Measurements from ENCODE around the gene TRIM63.

TRIM63 gene

DNA sequence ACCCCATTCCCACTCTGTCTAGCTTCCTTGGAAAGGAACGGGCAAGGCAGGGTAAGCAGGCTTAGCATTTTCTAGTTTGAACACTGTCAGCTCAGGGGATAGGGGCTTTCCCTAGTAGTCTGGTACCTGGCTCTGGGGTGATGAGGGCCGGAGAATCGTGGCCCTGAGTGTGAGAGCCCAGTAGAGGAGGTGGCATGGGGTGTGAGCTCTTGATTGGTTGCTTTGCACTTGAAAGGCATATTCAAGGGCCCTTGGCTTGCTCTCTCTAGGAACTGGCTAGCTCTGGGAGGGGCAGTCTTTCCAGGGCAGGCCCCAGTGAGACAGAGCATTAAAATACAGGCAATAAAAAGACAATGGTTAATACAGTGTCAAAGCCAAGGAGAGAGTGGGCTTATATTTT is 56.6 kb downstream of the TRIM63 start:
- Histone ChIP-seq H3K27me3 (replicated peaks) (no peaks in the 10 kb centered on the region), H3K27ac (no peak overlapping the region), H3K36me3 (replicated peaks) (no peaks in the 10 kb centered on the region), H3K4me3 (ENCODE audit: low read depth, low read length) (no peak overlapping the region)
- TF ChIP-seq, protein P1, sequence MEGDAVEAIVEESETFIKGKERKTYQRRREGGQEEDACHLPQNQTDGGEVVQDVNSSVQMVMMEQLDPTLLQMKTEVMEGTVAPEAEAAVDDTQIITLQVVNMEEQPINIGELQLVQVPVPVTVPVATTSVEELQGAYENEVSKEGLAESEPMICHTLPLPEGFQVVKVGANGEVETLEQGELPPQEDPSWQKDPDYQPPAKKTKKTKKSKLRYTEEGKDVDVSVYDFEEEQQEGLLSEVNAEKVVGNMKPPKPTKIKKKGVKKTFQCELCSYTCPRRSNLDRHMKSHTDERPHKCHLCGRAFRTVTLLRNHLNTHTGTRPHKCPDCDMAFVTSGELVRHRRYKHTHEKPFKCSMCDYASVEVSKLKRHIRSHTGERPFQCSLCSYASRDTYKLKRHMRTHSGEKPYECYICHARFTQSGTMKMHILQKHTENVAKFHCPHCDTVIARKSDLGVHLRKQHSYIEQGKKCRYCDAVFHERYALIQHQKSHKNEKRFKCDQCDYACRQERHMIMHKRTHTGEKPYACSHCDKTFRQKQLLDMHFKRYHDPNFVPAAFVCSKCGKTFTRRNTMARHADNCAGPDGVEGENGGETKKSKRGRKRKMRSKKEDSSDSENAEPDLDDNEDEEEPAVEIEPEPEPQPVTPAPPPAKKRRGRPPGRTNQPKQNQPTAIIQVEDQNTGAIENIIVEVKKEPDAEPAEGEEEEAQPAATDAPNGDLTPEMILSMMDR (IDR thresholded peaks at IDR 0.05; ENCODE audit: low read depth, low read length, missing control alignments) = no peak
- in situ Hi-C loops (cut with HindIII; ENCODE audit: low pct_ligation_motif_present, low sequenced_read_pairs) = no loop called here
- no peak for DNase-seq

DNA sequence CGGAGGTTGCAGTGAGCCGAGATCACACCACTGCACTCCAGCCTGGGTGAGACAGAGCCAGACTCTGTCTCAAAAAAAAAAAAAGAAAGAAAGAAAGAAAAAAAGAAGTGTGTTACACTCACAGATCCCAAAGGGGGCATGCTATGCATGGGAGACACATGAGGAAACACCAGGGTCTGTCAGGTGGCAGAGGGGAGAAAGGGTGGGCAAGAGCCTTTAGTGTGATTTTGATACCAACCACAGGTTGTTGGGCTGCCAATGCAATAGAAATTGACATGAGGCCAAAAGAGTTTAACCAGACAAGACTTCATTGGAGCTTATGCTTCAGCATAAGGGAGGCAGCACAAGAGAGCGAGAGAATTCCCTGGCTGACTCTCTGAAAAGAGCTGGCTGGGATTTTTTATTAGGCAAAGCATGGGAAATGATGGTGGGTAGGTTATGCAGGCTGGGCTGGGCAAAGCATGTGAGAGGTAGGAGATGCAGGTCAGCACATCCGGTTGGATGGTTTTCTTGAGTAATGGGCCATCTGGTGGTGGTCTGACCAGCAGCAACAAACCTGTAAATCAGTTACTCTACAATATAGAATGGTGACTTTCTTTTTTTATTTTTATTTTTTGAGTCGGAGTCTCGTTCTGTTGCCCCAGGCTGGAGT is 57.5 kb downstream of the TRIM63 start:
- no peak for DNase-seq
- Histone ChIP-seq H3K36me3 (replicated peaks) (no peaks in the 10 kb centered on the region), H3K4me3 (ENCODE audit: low read depth, low read length) (no peak overlapping the region), H3K27me3 (replicated peaks) (no peaks in the 10 kb centered on the region), H3K27ac (no peak overlapping the region)
- in situ Hi-C loops (cut with HindIII; ENCODE audit: low pct_ligation_motif_present, low sequenced_read_pairs) = no loop called here
- TF ChIP-seq, protein P1 (IDR thresholded peaks at IDR 0.05; ENCODE audit: low read depth, low read length, missing control alignments) = peak; percentile 44

DNA sequence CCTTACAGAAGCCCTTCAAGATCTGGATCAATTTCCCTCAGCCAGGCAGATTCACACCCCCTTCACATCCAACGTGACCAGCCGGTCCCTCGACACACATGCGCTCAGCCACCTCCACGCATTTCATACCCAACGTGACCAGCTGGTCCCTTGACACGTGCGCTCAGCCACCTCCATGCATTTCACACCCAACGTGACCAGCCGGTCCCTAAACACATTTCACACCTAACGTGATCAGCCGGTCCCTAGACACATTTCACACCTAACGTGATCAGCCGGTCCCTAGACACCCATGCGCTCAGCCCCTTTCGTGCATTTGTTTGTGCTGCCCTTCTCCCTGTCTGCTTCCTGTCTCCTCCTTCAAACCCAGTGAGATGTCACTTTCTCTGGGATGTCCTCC is 60.7 kb downstream of the TRIM63 start:
- in situ Hi-C loops (cut with HindIII; ENCODE audit: low pct_ligation_motif_present, low sequenced_read_pairs) = no loop called here
- no peaks in the 10 kb centered on the region for H3K27me3 ChIP-seq (replicated peaks)
- TF ChIP-seq, protein P1 (IDR thresholded peaks at IDR 0.05; ENCODE audit: low read depth, low read length, missing control alignments) = no peak

DNA sequence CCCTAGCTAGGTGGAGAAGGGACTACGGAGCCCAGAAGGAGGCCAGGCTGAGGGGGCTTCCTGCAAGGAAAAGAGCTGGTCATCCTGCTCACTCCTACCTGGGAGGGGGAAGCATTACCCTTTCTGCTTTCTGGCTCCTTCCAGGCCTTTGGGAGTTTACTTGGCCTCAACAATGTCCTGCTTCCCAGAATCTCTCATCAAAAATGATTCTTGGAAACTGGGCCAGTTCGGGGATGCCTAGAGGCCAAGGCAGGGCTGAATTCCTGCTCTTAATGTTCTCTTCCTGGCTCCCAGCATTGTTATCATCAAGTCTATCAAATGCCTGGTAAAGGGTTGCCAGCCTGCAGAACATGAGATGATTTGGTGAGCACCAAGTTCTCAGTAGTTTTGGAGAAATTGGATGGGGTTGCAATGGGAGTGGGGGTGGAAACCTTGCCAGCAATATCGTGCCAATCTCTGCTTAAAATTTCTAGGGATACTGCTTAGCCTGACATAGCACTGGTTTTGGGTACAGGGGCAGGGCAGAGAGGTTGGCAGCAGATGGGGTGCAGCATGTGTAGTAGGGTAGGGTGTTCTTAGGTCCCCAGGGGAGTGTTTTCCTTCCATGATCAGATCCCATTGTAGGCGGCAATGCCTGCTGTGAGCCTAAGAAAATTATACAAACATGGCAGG is 61.9 kb downstream of the TRIM63 start:
- no peaks in the 10 kb centered on the region for H3K27me3 ChIP-seq (replicated peaks)
- H3K27ac ChIP-seq = no peak overlapping the region
- TF ChIP-seq, protein P1 (IDR thresholded peaks at IDR 0.05; ENCODE audit: low read depth, low read length, missing control alignments) = no peak
- no peak for DNase-seq
- no peaks in the 10 kb centered on the region for H3K36me3 ChIP-seq (replicated peaks)
- in situ Hi-C loops (cut with HindIII; ENCODE audit: low pct_ligation_motif_present, low sequenced_read_pairs) = no loop called here
- no peak overlapping the region for H3K4me3 ChIP-seq (ENCODE audit: low read depth, low read length)

More for the DNA sequence above, 60.7 kb downstream of the TRIM63 start:
- Histone ChIP-seq H3K4me3 (ENCODE audit: low read depth, low read length) (no peak overlapping the region), H3K36me3 (replicated peaks) (no peaks in the 10 kb centered on the region), H3K27ac (no peak overlapping the region)
- DNase-seq = no peak

DNA sequence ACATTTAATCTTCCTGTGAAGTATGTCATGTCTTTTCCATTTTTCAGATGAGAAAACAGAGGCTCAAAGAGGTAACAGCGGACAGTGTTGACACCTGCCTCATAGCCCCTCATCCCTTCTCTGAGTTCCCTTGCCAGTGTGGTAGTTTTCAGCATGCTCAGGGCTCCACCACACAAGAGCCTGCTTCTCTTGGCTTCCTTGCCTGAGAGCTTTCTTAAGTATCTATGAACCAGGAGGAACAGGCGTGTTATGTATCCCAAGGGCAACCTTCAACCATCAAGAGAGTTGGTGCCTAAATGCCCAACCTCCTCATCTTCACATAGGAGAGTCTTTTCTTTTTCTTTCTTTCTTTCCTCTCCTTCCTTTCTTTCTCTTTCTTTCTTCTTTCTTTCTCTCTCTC is 63.7 kb downstream of the TRIM63 start:
- in situ Hi-C loops (cut with HindIII; ENCODE audit: low pct_ligation_motif_present, low sequenced_read_pairs) = no loop called here
- TF ChIP-seq, protein P1 (IDR thresholded peaks at IDR 0.05; ENCODE audit: low read depth, low read length, missing control alignments) = no peak
- Histone ChIP-seq H3K27ac (no peak overlapping the region), H3K36me3 (replicated peaks) (no peaks in the 10 kb centered on the region), H3K4me3 (ENCODE audit: low read depth, low read length) (no peak overlapping the region), H3K27me3 (replicated peaks) (no peaks in the 10 kb centered on the region)
- no peak for DNase-seq

Data from brain microvascular endothelial cell (primary cell).